ENCODE results near the gene PGGHG.
"Not testable (repeated sequence)": the region's sequence is repeated elsewhere in the genome, so short reads cannot be mapped to it uniquely, and the experiment has no call there.

PGGHG gene

DNA sequence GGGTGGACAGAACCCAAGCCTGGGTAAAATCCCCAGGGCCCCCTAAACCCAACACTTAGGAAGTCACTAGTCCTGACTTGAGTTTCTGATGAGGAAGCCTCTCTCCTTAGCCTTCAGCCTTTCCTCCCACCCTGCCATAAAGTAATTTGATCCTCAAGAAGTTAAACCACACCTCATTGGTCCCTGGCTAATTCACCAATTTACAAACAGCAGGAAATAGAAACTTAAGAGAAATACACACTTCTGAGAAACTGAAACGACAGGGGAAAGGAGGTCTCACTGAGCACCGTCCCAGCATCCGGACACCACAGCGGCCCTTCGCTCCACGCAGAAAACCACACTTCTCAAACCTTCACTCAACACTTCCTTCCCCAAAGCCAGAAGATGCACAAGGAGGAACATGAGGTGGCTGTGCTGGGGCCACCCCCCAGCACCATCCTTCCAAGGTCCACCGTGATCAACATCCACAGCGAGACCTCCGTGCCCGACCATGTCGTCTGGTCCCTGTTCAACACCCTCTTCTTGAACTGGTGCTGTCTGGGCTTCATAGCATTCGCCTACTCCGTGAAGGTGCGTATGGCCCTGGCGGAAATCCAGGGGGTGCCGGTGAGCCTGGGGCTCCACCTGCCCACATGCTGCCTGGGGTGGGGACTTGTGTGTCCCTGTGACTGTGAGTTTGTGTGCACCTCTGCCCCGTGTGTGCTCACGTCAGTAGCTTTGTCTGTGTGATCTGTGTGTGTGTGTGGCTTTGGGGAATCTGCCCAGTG, 25.0 kb downstream of the PGGHG start, which contains the start of gene IFITM1:
TSS of gene IFITM1 (plus strand) at position 254 of the 767 bp plus-strand sequence. CDS start at position 385, 131 bp downstream.
- DNase-seq (ENCODE audit: low read depth): no peak

DNA sequence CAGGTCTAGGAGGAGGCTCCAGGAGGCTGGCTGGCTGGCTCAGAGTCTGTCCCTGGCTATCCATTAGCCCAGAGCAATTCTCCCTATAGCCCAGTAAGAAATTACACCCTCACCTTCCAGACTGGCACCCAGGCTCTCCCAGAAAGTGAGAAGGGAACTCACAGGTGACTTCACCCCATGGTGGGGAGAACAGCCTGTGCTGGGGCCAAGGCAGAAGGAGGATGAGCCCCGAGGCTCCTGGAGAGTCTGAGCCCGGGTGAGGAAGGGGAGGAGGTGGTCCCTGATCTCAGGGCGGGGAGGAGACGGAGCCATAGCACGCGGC, 25.6 kb downstream of the PGGHG start:
- DNase-seq (ENCODE audit: low read depth): not testable (repeated sequence)

DNA sequence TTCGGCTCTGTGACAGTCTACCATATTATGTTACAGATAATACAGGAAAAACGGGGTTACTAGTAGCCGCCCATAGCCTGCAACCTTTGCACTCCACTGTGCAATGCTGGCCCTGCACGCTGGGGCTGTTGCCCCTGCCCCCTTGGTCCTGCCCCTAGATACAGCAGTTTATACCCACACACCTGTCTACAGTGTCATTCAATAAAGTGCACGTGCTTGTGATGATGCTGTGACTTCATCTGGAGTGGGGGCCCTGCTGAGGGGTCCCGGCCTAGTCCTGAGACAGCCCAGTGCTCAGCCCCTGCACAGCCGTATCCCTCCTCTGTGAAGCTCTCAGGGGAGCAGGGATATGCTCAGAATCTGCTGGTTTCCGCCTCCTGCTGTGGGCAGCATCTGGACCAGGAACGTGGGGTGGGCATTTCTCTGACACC, 26.1 kb downstream of the PGGHG start:
- no peak for DNase-seq (ENCODE audit: low read depth)

DNA sequence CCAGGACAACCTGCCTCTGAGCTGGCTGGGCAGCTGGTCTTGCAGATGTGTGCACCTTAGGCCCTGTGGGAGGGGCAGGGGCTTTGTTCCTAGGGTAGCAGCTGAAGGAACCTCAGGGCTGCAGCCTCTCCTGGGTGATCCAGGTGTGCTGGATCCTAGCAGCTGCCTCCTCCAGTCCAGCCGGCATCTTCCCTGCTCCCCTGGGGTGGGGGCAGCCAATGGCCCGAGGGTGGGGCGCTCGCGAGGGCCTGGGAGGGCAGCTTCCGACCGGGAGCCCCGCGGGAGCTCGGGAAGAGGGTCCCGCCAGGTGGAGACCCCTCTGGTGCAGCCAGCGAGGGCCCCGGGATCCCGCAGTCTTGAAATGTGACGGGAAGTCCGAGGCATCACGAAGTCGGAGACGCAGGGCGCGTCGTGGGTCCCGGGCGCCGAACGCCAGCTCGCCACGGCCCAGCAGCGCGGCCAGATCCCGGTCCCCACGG, 26.6 kb downstream of the PGGHG start:
- no peak for DNase-seq (ENCODE audit: low read depth)

DNA sequence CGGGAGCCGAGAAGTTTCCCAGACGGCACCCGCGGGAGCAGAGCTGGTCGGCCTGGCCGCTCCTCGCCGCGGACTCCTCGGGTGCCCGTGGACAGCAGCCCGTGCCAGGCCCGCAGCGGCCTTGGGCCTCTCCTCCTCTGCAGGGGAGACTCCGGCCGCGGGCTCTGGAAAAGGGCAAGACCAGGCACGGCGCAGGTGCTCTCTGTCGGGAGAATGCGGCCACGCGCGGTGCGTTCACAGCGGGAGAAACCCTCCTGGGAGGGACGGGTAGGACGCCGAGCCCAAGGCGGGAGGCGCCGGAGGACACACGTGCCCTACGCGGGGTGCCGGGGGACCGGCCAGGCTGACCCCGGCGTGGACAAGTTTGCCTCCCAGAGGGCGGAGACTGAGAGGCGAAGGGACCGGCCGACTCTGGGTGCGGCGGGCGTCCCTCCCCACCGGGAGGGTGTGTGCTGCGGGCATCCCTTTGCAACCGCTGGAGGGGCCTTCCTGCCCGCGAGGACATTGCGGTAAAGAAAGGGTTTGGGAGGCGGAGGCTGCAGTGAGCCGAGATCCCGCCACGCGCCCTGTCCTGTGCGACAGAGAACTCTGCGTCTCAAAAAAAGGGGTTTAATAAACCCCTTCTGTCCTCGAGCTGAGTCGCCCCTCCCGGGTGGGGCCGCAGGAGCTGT, 27.2 kb downstream of the PGGHG start:
- no peak for DNase-seq (ENCODE audit: low read depth)

DNA sequence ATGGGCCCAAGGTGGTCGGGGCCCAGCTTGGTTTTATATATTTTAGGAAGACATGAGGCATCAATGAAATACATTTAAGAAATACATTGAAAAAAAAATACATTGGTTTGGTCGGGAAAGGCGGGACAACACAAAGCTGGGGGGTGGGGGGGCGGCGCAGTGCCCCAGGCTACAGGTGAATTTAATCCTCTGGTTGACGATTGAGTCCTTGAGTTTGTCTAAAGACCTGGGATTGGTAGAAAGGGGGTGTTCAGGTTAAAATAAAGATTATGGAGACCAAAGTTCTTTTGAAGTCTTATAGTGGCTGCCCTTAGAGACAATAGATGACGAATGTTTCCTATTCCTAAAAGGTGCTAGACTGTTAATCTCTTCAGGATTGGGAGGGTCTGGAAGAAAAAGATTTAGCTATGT, 28.0 kb downstream of the PGGHG start:
- DNase-seq (ENCODE audit: low read depth): no peak

DNA sequence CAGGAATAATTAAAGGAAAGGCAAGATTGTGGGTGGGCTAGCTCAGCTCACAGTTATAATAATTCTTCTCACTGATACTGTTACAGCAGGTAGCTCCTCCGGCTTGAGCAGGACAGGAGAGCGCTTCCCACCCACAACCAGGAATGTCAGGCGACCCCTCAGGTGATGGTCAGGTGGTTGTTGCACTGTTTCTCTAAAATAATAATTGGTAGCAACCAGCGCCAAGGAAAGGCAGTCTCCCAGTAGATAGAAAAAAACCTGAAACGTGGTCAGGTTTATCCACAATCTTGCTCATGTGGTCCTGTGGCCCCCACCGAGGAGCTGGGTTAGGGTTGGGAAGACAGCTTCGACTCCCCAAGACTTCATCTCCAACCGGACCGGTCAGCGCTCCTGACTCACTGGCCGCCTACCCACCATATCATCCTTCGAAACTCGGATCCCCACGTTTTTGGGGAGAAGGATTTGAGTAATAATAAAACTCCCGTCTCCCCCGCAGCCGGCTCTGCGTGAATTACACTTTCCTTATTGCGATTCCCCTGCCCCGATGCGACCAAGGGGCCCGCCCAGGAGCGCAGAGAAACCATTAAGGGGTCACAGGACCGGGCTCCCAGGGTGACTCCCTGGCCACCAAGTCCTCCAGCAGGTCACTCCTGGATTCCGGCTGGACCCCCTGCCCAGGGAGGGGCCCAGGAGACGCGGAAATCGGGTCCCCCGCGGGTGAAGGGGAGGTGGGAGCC, 28.9 kb downstream of the PGGHG start:
- DNase-seq (ENCODE audit: low read depth): not testable (repeated sequence)

DNA sequence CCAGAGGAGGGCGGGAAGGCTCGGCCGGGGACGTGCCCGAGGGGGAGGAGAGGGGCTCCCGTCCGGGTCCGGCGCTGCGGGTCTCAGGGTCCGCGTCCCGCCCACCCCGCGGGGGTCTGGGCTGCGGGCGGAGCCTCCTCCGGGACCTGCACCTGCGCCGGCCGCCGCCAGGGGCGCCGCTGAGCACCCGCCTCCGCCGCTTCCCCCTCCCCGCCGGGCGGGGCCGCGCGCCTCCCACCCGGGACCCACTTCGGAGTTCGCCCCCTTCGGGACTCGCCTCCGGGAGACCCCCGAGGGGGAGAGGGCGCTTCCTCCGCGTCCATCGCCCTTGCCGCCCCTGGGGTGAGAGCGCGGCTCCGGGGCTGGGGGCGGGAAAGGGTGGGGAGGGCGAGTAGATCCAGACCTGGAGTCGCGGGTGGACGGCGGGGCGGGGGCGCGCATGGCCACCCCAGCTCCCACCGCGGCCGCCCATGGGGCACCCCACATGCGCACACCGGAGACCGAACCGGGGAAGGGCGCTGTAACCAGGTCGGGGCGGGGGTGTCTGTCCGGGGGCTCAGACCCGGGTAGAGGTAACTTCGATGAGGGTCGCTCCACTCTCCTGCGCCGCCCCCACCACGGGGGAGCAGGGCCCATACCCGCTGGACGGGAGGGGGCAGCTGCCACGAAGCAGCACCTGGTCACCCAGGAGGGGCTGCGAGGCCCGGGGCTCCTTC, 29.6 kb downstream of the PGGHG start:
- not testable (repeated sequence) for DNase-seq (ENCODE audit: low read depth)

DNA sequence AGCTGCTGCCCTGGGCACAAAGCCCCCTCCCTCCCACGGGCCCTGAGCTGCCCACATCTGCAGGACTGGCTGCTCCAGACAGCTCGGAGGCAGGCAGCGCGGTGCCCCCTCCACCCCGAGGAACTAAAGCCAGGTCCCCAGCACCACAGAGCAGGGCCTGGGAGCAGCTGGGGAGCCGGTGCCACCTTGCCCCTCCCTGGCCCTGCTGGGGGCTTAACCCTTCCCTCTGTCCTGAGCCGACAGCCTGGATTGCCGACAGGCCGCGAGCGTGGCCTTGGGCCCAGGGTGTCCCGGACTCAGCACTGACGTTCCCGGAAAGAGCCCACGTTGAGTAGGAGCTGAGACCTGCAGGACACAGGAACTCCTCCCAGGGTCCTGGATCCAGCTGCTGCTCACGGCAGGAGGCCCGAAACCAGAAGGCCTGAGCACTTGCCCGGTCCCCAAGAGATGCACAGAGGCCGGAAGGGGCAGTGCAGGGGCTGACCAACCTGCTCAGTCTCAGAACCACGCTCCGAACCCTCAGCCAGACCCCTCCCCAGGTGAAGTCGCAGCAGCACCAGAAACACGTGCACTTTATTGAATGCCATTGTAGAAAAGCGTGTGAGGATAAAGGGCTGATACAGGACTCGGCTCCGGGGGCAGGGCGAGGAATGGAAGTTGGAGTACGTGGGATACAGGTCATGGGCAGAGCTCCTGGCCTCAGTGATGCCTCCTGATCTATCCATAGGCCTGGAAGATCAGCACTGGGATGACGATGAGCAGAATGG, 30.4 kb downstream of the PGGHG start:
- DNase-seq (ENCODE audit: low read depth): not testable (repeated sequence)

DNA sequence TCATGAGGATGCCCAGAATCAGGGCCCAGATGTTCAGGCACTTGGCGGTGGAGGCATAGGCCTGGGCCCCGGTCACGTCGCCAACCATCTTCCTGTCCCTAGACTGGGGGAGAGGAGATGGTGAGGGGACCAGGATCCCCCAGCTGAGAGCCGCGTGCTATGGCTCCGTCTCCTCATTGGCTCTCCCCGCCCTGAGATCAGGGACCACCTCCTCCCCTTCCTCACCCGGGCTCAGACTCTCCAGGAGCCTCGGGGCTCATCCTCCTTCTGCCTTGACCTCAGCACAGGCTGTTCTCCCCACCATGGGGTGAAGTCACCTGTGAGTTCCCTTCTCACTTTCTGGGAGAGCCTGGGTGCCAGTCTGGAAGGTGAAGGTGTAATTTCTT, 31.0 kb downstream of the PGGHG start:
- DNase-seq (ENCODE audit: low read depth): not testable (repeated sequence)

DNA sequence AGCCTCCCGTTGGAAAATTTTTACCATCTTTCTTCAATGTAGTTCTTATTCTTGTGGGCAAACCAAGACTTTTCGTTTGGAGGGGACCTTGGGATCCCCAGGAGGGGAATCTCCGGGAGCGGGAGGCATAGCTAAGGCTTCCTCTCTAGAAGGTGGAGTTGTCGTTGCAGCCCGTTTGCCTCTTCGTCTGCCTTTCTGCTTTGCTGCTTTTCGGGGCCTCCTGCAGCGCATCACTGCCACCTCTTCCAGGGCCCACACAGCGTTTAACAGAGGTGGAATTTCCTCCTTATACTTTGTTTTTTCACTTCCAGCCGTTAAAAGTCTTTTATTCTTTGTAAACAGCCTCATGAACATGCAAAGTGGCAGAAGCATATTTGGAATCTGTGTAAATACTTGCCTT, 35.2 kb downstream of the PGGHG start:
- no peak for DNase-seq (ENCODE audit: low read depth)

DNA sequence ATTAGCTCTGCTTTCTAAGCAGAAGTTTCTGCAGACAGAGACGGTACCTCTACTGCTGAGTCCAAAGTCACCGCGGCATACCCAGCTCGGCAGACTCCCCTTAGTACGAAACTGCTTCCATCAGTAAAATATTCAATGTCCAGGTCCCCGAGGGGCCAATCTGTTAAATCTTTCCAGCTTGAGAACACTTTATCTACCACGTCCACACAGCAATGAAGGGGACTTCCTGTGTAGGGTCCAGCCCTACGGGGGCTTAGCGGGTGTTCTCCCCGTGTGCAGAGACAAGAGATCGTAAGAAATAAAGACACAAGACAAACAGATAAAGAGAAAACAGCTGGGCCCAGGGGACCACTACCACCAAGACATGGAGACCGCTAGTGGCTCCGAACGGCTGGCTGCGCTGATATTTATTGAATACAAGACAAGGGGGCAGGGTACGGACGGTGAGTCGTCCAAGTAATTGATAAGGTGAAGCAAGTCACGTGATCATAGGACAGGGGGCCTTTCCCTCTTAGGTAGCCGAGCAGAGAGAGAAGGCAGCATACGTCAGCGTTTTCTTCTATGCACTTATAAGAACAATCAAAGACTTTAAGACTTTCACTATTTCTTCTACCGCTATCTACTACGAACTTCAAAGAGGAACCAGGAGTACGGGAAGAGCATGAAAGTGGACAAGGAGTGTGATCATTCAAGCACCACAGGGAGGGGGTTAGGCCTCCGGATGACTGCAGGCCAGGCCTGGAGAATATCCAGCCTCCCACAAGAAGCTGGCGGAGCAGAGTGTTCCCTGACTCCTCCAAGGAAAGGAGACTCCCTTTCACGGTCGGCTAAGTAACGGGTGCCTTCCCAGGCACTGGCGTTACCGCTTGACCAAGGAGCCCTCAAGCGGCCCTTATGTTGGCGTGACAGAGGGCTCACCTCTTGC, 35.9 kb downstream of the PGGHG start:
- DNase-seq (ENCODE audit: low read depth): not testable (repeated sequence)

DNA sequence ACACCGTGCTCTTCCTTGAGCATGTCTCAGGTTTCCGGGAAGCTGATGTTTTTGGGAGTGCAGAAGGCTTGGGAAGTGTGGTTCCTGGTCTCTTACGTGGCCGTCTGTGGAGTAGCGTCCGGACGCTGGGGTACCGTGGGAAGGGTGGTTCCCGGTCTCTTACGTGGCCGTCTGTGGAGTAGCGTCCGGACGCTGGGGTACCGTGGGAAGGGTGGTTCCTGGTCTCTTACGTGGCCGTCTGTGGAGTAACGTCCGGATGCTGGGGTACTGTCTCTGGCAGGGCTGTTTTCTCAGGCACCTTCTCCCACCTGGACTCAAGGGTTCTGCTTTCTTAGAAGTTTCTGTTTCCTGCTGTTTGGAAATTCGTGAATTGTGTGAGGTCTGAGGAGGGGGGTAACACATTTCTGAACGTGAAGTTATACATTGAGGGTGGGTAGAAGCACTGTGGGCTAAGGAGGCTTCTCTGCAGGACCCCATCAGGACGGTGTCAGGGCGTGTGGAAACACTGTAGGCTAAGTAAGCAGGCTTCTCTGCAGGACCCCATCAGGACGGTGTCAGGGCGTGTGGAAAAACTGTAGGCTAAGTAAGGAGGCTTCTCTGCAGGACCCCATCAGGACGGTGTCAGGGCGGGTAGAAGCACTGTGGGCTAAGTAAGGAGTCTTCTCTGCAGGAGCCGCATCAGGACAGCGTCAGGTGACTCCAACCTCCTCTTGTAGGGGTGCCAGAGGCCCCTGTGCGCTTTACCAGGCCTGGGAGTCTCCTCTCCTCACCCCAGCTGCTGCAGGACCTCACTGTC, 37.1 kb downstream of the PGGHG start:
- no peak for DNase-seq (ENCODE audit: low read depth)

DNA sequence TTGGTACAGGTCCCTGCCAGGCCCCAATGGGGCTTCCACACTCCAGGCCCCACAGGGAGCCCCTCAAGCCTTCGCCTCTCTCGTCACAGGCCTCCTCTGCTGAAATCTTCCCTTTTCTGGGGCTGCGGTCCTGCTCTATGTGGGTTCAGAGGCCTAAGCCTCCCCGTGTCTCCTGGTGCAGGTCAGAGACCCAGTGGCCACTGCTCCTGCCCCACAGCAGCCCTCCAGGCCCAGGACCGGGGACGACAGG, 37.6 kb downstream of the PGGHG start:
- no peak for DNase-seq (ENCODE audit: low read depth)

DNA sequence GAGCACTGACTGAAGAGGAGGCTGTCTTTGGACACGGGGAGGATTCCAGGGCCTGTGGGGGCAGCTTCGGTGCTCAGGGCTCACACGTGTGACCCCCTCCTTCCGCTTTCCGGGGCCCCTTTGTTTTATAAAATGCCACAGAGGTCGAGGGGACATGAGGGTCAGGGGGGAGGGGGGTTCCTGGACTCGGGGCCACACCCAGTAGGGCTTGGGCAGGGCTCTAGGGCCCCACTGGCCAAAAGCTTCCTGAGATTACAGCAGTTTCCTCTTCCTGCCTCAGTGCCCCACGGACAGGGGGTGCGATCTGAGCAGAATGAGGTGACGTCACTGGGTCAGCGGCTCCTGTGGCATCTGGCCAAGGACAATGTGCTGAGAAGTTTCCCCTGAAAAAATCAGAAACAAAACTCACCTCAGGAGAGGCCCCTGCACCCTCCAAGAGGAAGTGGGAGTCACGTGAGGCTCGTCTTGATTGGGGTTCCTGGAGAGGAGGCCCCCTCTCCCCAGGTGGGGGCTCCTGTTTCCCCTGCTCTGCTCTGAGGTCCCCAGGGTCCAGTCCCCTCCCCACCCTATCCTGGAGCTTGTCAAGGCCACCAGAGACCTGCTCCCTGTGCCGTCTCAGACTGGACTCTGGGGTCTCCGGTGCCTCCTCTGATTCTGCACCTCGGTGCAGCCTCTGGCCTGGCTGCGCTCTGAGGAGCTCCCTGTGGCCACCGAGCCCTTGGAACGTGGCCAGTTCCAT, 38.1 kb downstream of the PGGHG start:
- DNase-seq (ENCODE audit: low read depth): peak; percentile 48

DNA sequence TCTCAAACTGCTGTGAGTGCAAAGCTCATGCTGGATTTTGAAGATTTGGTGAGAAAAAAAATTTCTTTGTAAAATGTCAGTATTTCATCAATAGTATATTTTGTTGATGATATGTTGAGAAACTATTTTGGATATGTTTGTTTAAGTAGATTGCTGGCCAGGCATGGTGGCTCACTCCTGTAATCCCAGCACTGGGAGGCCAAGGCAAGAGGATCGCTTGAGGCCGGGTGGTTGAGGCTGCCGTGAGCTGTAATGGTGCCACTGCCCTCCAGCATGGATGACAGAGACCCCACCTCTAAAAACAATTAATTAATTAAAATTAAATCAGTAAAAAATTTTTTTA, 38.6 kb downstream of the PGGHG start:
- no peak for DNase-seq (ENCODE audit: low read depth)

DNA sequence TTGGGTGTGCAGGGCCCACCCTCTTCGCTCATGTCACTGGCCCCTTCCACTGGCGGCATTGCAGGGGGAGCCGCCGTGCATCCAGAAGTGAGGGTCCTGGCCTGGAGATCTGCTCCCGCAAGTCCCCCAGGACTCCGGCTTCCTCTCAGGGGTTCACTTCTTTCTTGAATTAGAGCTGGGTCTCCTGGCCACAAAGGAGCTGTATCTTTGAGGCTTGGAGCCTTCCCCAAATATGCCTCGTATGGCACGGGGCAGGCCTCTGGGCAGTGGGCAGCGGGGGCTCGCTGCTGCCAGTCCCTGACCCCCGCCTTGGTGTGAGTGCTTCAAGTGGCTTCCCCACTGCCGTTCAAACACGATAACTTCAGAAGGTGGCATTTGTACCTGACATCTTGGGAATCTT, 39.1 kb downstream of the PGGHG start:
- DNase-seq (ENCODE audit: low read depth): no peak

DNA sequence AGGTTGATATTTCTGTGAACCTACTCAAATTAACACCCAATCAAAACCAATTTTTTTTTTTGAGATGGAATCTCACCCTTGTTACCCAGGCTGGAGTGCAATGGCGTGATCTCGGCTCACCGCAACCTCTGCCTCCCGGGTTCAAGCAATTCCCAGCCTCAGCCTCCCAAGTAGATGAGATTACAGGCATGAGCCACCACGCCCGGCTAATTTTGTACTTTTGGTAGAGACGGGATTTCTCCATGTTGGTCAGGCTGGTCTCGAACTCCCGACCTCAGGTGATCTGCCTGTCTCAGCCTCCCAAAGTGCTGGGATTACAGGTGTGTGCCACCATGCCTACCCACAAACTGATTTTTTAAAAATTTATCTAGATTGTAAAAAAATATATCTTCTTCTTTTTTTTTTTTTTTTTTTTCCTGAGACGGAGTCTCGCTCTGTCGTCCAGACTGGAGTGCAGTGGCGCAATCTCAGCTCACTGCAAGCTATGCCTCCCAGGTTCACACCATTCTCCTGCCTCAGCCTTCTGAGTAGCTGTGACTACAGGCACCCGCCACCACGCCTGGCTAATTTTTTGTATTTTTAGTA, 39.7 kb downstream of the PGGHG start:
- DNase-seq (ENCODE audit: low read depth): not testable (repeated sequence)

DNA sequence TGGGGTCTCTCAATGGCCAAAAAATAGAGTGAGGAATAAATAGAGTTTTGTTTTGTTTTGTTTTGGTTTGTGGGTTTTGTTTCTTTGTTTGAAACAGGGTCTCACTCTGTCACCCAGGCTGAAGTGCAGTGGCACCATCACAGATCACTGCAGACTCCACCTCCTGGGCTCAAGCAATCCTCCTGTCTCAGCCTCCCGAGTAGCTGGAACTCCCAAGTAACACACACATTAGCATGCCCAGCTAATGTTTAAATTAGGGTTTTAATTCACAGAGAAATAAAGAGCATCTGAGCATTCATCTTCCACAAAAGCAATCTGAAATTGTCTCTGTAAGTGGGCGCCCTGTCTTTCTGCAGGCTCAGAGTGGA, 40.9 kb downstream of the PGGHG start:
- no peak for DNase-seq (ENCODE audit: low read depth)
